Measurements from ENCODE around the gene OR4C11.

OR4C11 gene, protein sequence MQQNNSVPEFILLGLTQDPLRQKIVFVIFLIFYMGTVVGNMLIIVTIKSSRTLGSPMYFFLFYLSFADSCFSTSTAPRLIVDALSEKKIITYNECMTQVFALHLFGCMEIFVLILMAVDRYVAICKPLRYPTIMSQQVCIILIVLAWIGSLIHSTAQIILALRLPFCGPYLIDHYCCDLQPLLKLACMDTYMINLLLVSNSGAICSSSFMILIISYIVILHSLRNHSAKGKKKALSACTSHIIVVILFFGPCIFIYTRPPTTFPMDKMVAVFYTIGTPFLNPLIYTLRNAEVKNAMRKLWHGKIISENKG

DNA sequence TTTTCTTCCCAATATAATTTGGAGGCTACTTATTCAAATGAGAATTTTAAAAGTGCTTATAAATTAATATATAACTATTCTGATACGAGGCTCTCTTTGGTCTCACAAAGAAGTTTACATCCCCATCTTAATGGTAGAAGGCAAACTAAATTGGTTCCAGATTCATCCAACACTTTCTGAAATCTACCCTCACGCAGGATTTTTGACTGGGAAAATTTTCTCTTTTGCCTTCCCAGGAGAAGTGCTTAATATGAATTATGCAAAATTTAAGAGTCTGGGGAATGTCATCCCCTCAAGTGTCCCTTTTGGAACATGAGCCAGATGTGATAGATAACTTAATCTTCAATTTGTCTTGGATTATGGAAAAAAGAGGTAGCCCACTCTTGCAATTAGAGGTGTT, at the start of gene OR4C11:
OR4C11 (minus strand) TSS at position 101 of the 400 bp plus-strand sequence. CDS start 3,272 bp downstream, outside the sequence.
- in situ Hi-C loops (cut with HindIII; ENCODE audit: low pct_ligation_motif_present, low sequenced_read_pairs) = no loop called here
- Histone ChIP-seq H3K4me3 (ENCODE audit: low read depth, low read length) (no peak within 1 kb of the TSS), H3K27me3 (replicated peaks) (no peaks in the 10 kb centered on the region), H3K36me3 (replicated peaks) (no peaks in the 10 kb centered on the region), H3K27ac (no peak within 1 kb of the TSS)
- TF ChIP-seq, protein P1, sequence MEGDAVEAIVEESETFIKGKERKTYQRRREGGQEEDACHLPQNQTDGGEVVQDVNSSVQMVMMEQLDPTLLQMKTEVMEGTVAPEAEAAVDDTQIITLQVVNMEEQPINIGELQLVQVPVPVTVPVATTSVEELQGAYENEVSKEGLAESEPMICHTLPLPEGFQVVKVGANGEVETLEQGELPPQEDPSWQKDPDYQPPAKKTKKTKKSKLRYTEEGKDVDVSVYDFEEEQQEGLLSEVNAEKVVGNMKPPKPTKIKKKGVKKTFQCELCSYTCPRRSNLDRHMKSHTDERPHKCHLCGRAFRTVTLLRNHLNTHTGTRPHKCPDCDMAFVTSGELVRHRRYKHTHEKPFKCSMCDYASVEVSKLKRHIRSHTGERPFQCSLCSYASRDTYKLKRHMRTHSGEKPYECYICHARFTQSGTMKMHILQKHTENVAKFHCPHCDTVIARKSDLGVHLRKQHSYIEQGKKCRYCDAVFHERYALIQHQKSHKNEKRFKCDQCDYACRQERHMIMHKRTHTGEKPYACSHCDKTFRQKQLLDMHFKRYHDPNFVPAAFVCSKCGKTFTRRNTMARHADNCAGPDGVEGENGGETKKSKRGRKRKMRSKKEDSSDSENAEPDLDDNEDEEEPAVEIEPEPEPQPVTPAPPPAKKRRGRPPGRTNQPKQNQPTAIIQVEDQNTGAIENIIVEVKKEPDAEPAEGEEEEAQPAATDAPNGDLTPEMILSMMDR (IDR thresholded peaks at IDR 0.05; ENCODE audit: low read depth, low read length, missing control alignments) = no peak
- no peak for DNase-seq

DNA sequence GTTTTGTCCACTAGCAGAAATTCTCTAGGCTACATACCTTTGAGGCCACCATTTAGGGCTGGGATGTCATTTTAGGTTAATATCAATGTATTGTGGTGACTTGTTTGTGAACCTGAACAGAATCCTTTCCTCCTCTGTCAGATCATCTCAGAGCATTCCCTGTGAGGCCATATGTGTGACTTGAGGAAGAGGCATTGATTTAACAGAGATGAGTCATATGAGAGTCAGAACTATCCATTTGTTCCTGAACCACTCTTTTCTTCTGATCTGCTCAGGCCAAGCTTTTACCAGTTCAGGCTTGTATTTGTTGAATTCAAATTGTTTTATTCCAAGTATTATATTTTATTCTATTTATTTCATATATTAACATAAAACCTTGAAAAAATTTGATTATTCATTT, 47.7 kb upstream of the OR4C11 start:
- no peak for DNase-seq
- Histone ChIP-seq H3K4me3 (ENCODE audit: low read depth, low read length) (no peak overlapping the region), H3K27ac (no peak overlapping the region), H3K36me3 (replicated peaks) (no peaks in the 10 kb centered on the region), H3K27me3 (replicated peaks) (no peaks in the 10 kb centered on the region)
- TF ChIP-seq, protein P1 (IDR thresholded peaks at IDR 0.05; ENCODE audit: low read depth, low read length, missing control alignments) = no peak
- in situ Hi-C loops (cut with HindIII; ENCODE audit: low pct_ligation_motif_present, low sequenced_read_pairs) = no loop called here

DNA sequence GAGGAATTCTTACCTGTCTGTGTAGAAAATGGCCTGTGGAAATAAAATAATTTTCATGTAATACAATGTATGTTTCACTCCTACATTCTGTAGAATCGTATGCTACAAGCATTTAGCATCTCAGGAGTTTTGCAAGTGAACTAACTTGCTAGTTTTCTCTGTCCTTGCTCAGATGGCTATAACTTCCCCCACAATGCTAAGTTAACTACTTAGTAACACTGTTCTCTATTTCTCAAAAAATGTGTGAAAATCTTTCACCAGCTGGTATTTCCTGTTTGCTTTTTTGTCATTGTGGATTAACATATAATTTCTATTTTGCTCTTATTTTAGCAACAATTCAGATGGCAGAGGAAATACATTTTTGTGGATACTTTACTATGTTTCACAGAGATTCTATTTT, 45.1 kb upstream of the OR4C11 start:
- in situ Hi-C loops (cut with HindIII; ENCODE audit: low pct_ligation_motif_present, low sequenced_read_pairs) = no loop called here

DNA sequence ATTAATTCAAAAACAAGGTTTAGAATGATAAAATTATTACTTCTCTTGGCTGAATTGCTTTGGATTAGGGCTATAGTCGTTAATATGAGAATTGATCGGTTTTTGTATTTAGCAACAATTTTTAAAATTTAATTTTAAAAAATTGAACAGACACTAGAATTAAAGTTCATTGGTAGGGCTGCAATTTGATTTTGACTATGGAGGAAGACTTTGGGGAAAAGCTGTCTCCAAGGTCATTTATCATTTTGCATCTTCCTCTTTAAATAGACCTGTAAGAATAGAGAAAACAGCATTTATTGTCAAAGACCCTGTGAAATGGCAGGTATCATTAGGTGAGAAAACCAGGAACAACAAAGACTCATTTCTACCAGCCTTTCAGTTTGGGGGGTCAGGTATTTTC, 40.6 kb upstream of the OR4C11 start, which contains the start of gene OR4S2:
OR4S2 (plus strand) TSS at position 301 of the 400 bp plus-strand sequence. CDS start 2,577 bp downstream, outside the sequence.
- no peaks in the 10 kb centered on the region for H3K27me3 ChIP-seq (replicated peaks)
- TF ChIP-seq, protein P1 (IDR thresholded peaks at IDR 0.05; ENCODE audit: low read depth, low read length, missing control alignments) = no peak
- in situ Hi-C loops (cut with HindIII; ENCODE audit: low pct_ligation_motif_present, low sequenced_read_pairs) = no loop called here
- H3K36me3 ChIP-seq (replicated peaks) = no peaks in the 10 kb centered on the region
- no peak within 1 kb of the TSS for H3K27ac ChIP-seq
- no peak within 1 kb of the TSS for H3K4me3 ChIP-seq (ENCODE audit: low read depth, low read length)
- DNase-seq = no peak

More for the DNA sequence above, 45.1 kb upstream of the OR4C11 start:
- Histone ChIP-seq H3K27ac (no peak overlapping the region), H3K4me3 (ENCODE audit: low read depth, low read length) (no peak overlapping the region), H3K27me3 (replicated peaks) (no peaks in the 10 kb centered on the region), H3K36me3 (replicated peaks) (no peaks in the 10 kb centered on the region)
- no peak for DNase-seq
- TF ChIP-seq, protein P1 (IDR thresholded peaks at IDR 0.05; ENCODE audit: low read depth, low read length, missing control alignments) = no peak

DNA sequence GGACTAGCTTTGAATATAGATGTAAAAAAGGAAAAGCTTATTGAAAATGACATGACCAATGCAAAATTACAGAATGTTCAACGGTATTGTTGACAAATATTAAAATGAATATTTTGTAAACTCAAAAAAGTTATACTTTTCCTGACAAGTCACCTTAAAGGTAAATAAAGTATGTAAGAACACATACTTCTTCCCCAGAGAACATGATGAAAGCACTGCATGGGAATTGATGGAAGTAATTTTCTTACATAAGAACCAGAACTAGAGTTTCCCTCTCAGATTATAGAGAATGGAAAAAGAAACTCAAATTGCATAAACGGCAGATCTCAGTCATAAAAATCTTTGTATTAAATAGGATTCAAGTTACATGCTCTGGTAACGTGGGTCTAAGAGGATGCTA, 27.4 kb upstream of the OR4C11 start, which contains the start of gene OR4P4:
OR4P4 (plus strand) TSS at position 301 of the 400 bp plus-strand sequence.
- in situ Hi-C loops (cut with HindIII; ENCODE audit: low pct_ligation_motif_present, low sequenced_read_pairs) = no loop called here
- no peaks in the 10 kb centered on the region for H3K36me3 ChIP-seq (replicated peaks)
- no peak within 1 kb of the TSS for H3K4me3 ChIP-seq (ENCODE audit: low read depth, low read length)
- H3K27ac ChIP-seq = no peak within 1 kb of the TSS
- H3K27me3 ChIP-seq (replicated peaks) = no peaks in the 10 kb centered on the region
- TF ChIP-seq, protein P1 (IDR thresholded peaks at IDR 0.05; ENCODE audit: low read depth, low read length, missing control alignments) = no peak
- DNase-seq = no peak

All from brain microvascular endothelial cell (primary cell).